Activated CD8-positive, alpha-beta memory T cell treated with anti-CD3 and anti-CD28 coated beads for 48 hours (primary cell): Measurements from ENCODE around the gene SEPTIN5.

Source experiments
- DNase-seq, 3 experiments: peaks; one replicate each; pipeline ENCODE4 v3.0.0-alpha.2; 2020; ENCODE audit warnings: low read depth in 2 of 3, low spot score in 2 of 3

Gene SEPTIN5

GRCh38 chr22:19760058-19760950 is 46.0 kb downstream of the SEPTIN5 start, which contains the start of gene TBX1:
Gene TBX1, plus strand, starts transcription at chr22:19760778. Its CDS starts 66 bp downstream, at chr22:19760844.
- DNase-seq, result no peak

GRCh38 chr22:19760951-19761724 is 46.8 kb downstream of the SEPTIN5 start:
- DNase-seq, result no peak

GRCh38 chr22:19761725-19762567 is 47.6 kb downstream of the SEPTIN5 start:
- DNase-seq, result no peak

- no peak for DNase-seq
Measured at GRCh38 chr22:19762568-19763457, 48.5 kb downstream of the SEPTIN5 start.

- DNase-seq, result no peak
Measured at GRCh38 chr22:19763458-19764298, 49.4 kb downstream of the SEPTIN5 start.

GRCh38 chr22:19764299-19764593 is 49.9 kb downstream of the SEPTIN5 start:
- DNase-seq, result no peak

- no peak for DNase-seq
Measured at GRCh38 chr22:19764636-19765476, 50.6 kb downstream of the SEPTIN5 start.

GRCh38 chr22:19765477-19766239 is 51.4 kb downstream of the SEPTIN5 start:
- no peak for DNase-seq

GRCh38 chr22:19766240-19766510 is 51.9 kb downstream of the SEPTIN5 start:
- no peak for DNase-seq

GRCh38 chr22:19766511-19767426 is 52.5 kb downstream of the SEPTIN5 start:
- DNase-seq, result peak in 2 of 3 experiments; percentile 18 to 30

GRCh38 chr22:19767427-19768341 is 53.4 kb downstream of the SEPTIN5 start:
- DNase-seq, result no peak

GRCh38 chr22:19769393-19769715 is 55.1 kb downstream of the SEPTIN5 start:
- DNase-seq, result no peak

GRCh38 chr22:19770349-19771220 is 56.3 kb downstream of the SEPTIN5 start:
- DNase-seq, result no peak

- DNase-seq, result no peak
Measured at GRCh38 chr22:19772422-19772672, 58.0 kb downstream of the SEPTIN5 start.
